Measurements from ENCODE around the gene KLF13.

The KLF13 gene

GRCh38 chr15:31300208-31300661 is 26.4 kb upstream of the KLF13 start:
- DNase-seq (ENCODE audit: low read depth): no peak

DNA sequence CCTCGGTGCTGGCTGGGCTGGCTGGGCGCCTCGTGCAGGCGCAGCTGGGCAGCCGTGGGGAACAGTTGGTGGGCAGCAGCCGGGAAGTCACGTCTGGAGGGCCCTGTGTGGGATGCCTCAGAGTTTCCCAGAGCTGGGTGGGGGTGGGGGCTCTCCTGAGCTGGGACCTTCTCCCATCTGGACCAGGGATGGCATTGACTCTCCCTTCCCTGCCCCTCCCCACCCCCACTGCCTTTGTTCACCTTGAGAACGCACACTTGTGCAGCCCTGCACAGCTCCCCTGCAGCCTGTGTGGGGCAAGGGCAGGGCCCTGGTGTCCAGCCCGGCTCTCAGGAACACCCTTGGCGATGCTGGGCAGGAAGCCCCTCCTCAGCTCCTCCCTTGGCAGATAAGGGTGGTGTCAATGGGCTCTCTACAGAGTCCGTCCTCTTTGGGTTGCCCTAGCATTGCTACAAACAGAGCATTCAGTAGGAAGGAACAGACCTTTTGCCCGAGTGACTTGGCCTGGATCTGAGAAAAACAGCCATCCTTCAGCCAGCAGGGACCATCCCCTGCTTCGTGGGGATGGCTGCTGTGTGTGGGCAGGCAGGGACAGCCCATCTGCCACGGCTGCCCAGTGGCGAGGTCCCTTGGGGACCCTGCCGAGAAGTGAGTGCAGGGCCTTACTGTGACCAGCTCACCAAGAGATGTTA is 25.5 kb upstream of the KLF13 start:
- DNase-seq (ENCODE audit: low read depth): no peak

GRCh38 chr15:31301673-31301990 is 25.0 kb upstream of the KLF13 start:
- DNase-seq (ENCODE audit: low read depth): no peak

GRCh38 chr15:31302029-31302657 is 24.5 kb upstream of the KLF13 start:
- DNase-seq (ENCODE audit: low read depth): no peak

DNA sequence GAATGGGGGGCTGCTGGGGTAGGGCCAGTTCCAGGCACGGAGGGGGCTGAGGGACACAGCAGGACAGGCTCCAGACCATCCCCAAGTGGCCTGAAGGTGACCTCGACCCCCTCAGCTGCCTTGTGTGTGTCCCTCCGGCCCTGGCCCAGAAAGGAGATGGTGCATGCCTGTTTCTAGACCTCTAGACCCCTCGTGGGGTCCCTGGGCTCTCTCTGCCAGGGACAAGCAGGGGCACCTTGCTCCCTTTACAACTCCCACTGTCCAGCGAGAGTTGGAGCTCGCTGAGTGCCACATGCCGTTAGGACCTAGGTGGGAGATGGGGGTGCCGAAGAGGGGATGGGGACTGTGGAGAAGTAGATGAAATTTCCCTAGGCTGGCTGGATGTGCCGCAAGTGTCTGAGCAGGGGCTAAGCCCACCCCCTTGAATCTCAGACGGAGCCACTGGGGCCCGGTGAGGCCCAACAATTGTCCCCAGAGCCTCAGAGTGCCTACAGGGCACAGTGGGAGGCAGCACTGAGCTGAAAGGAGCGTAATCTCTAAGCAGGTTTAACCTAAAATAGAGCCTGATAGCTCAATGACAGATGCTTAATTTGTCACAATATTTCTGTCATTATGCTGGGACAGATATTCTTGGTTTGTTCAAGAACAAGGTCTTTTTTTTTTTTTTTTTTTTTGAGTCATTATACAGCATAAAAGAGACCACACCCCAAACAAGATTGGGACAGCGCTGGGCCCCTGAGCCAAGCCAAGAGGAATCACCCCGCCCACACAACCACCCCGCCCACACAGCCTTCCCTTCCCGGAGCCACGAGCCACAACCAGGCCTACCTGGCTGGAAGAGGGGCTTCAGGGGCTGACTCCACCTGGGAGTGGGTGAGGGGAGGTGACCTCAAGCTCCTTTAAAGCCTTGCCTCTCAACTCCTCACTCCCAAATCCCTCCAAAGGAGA is 23.6 kb upstream of the KLF13 start:
- no peak for DNase-seq (ENCODE audit: low read depth)

DNA sequence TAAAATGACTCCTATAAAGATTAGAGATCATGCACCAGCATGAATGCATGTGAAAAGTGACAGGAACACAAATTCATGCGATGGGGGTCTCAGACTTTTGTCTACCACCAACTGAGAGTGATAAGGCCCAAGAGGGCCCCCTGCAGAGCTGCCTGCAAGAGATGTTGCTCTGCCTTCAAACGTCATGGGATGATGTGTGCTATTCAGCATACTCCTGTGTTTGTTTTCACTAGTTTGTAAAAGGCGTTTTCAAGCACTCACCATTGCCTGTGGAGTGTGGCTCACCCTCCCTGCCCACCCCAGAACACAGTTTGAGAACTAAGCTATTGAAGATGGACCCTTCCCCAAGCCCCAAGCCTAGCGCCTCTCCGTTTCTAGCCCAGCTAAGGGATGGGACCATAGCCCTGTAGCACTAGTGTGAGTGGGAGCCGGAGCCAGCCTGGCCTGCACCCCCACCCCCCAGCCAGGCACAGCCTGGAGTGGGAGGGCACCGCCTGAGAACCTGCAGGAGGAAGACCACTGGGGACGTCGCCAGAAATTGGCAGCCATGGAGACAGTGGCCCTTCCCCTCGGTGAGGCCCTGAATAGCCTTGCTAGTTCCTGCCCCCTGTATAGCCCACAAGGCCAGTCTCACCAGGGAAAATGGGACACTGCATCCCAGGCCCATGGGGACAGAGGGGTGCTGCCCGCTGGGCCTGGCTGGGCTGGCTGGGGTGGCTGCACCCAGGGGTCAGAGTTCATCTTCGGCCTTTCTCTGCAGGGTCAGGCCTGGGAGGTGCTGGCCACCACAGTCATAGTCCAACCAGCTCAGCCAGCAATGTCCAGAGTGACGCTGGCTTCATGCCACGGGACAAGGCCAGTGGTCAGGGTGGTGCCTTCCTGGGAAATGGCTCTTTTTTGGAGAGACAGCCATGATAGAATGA is 22.6 kb upstream of the KLF13 start:
- DNase-seq (ENCODE audit: low read depth): no peak

DNA sequence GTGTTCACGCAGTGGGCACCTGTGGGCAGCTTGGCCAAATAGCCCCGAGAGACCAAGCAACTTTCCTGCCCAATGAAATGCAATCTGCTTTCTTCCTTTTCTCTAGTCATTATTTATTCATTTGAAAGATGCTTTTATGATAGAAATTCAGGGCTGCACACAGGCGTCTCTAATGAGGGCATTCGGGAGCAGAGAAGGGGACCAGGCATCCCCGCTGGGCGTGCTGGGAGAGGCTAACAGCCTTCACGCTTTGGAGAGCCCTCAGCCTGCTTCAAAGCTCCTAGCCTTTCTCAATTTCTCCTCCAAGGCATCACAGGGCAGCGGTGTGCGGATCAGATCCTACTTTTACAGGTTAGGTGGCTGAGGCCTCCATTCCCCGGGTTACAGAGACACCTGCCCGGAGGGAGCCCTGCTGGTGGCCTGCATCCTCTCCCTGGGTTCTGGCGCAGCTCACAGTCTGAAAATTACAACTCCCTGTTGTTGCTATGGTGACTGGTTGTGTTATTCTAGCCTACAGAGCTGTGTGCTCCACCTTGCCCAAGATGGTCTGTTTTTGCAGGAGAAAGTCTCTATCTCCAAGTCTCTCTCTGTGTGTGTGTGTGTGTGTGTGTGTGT is 21.8 kb upstream of the KLF13 start:
- no peak for DNase-seq (ENCODE audit: low read depth)

GRCh38 chr15:31305375-31305774 is 21.3 kb upstream of the KLF13 start:
- no peak for DNase-seq (ENCODE audit: low read depth)

- DNase-seq (ENCODE audit: low read depth): no peak
Measured at GRCh38 chr15:31305796-31306425, 20.7 kb upstream of the KLF13 start.

GRCh38 chr15:31306426-31307269 is 20.0 kb upstream of the KLF13 start:
- no peak for DNase-seq (ENCODE audit: low read depth)

GRCh38 chr15:31307270-31308184 is 19.1 kb upstream of the KLF13 start:
- no peak for DNase-seq (ENCODE audit: low read depth)

- no peak for DNase-seq (ENCODE audit: low read depth)
Measured at GRCh38 chr15:31308185-31308639, 18.4 kb upstream of the KLF13 start.

DNA sequence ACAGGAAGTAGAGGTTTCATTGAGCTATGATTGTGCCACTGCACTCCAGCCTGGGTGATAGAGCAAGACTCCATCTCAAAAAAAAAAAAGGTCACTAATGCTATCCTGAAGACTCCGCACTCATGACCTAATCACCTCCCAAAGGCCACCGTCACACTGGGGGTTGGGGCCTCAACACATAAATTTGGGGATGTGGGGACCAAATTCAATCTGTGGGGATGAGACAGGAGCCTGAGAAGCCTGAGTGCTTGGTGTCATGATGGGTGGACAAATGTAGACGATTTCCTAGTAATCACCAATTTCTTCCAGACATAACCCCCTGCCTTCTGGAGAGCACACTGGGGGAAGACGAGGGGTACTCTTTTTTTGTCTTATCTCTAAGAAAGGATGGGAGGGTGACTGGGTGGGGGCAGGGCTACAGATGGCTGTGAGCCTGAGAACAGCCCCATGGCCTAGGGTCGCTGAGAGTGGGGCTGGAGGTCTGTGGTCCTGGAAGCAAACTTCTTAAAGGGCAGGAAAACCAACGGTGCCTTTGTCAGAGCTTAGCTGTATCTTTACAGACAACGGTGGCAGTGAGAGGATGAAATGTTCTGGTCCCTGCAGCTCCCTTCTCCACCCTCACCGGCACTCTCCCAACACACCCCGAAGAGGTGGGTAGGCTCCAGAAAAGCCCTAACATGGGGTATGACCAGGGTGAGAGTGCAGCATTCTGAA is 16.6 kb upstream of the KLF13 start:
- DNase-seq (ENCODE audit: low read depth): no peak

DNA sequence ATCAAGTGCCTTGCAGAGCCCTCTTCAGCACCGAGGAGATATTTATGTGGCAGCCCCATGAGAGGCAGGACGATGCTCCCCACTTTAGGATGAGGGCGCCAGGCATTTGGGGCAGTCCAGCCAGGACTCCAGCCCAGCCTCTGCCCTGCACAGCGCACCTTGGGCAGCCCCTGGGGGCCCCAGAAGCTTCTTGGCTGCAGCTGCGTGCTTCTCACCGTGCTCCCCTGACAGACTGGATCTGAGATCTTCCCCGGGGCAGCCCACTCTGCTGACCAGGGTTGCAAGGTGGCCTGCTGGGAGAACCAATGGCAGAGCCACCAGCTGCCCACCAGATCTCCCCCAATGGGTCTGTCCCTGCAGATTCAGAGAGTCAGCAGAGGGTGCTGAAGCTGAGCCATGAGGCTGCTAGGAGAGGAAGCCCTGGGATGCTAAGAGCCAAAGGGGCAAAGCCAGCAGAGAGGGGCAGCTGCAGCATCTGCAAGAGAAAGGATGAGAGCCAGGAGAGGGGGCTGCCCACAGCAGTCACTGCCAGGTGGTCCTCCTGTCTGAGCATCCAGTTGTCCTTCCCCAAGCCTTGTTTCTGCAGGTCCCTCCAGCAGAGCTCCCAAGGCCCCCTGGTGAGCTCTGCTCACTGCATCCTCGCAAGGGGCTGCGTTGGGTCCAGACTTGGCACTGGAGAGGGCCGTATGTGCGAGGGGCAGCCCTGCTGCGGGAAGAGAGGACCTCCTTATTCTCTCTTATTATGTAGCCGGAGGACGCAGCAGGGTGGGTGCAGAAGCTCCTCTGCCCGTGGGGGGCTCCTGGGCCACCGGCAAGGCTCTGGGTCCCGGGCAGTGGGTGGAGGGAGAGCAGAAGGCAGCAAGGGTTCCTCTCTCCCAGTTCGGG is 14.7 kb upstream of the KLF13 start:
- DNase-seq (ENCODE audit: low read depth): no peak

DNA sequence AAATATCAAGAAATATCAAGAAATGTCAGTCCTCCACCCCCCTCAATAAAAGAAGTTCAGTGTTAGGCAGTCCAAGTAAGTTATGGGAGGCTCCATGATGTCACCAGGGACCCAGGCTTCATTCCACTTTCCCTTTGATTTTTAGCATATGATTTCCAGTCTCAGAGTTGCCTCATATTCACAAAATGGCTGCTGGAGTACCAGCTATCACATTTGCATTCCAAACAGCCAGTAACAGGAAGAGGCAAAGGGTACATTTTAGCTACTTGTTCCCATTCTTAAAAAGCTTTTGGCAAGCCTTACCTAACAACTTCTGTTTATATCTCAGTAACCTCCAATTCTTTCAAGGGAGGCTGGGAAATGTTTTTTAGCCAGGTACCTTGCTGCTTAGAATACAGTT is 13.4 kb upstream of the KLF13 start:
- no peak for DNase-seq (ENCODE audit: low read depth)

DNA sequence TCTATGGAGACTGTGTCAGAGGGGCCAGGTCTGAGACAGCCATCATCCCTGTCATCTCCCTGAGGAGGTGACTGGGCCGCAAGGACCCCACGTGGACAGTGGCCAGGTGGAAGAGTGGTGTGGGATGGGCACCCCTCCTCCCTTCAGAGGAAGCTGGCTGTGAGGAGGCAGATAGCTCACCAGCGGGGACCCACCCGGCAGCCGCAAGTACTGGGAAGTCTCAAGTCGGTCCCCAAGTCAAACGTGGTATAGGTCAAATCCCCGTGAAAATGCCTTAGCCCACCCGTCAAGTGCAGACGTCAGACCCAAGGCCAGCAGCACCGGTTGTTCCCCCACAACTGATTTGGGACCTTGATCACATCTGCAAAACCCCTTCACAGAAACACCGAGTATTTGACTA is 12.3 kb upstream of the KLF13 start:
- no peak for DNase-seq (ENCODE audit: low read depth)

GRCh38 chr15:31316135-31316795 is 10.4 kb upstream of the KLF13 start:
- no peak for DNase-seq (ENCODE audit: low read depth)
